ENCODE results near the gene UBD. TPM values are rescaled to one million over a fixed set of nuclear protein-coding genes. Genes with fewer than 3 reads are reported as not detected.

Gene UBD
- total RNA-seq, 4 donors from 2014 or later = 0.33 to 0.87 TPM; not detected in 2

DNA sequence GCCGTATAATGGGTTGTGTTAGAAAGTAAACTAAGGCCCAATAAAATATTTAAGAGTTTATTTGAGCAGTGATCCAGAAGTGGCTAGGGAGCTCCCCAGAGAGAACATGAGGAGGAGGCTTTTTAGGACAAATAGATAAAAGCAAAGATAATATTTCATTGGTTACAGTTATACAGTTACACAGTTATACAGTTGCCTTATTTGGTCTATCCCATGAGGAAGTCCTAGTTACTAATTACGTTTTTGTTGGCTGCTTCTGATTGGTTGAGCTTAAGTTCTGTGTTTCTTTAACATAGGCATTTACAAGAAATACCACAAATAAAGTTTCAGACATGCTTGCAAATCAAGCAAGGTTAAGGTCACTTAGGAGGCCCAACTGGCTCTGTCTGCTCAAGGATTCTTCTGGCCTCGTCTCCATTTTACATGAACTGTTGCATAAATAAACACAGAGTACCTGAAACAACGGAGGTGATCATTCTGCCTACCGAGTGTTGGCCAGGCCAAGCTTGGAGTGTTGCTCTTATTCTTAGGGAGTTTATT, 7.0 kb downstream of the UBD start:
- Histone ChIP-seq H3K27me3 (peaks cover 26 to 40% (median 36%) of the 10 kb centered on the region in 3 donors), H3K4me3 (peak overlapping the region; percentile 23 to 49 (median 31)), H3K4me1 (peaks cover 0 to 12% of the 10 kb centered on the region in 2 donors), H3K36me3 (no peaks in the 10 kb centered on the region), H3K9me3 (no peaks in the 10 kb centered on the region), H3K27ac (no peak overlapping the region)
- TF ChIP-seq, protein P1, sequence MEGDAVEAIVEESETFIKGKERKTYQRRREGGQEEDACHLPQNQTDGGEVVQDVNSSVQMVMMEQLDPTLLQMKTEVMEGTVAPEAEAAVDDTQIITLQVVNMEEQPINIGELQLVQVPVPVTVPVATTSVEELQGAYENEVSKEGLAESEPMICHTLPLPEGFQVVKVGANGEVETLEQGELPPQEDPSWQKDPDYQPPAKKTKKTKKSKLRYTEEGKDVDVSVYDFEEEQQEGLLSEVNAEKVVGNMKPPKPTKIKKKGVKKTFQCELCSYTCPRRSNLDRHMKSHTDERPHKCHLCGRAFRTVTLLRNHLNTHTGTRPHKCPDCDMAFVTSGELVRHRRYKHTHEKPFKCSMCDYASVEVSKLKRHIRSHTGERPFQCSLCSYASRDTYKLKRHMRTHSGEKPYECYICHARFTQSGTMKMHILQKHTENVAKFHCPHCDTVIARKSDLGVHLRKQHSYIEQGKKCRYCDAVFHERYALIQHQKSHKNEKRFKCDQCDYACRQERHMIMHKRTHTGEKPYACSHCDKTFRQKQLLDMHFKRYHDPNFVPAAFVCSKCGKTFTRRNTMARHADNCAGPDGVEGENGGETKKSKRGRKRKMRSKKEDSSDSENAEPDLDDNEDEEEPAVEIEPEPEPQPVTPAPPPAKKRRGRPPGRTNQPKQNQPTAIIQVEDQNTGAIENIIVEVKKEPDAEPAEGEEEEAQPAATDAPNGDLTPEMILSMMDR (IDR thresholded peaks at IDR 0.05 in 4 of 5, conservative IDR thresholded peaks at IDR 0.05 in 1 of 5) = no peak
- ATAC-seq (peak in 1 of 2 donors; percentile 83), DNase-seq (no peak)
- in situ Hi-C loops (cut with MboI; ENCODE audit: low sequenced_read_pairs in 4 of 4) (no loop called here), intact Hi-C loops (cut with DNase I; ENCODE audit: low total_unique reads) (no loop called here)

DNA sequence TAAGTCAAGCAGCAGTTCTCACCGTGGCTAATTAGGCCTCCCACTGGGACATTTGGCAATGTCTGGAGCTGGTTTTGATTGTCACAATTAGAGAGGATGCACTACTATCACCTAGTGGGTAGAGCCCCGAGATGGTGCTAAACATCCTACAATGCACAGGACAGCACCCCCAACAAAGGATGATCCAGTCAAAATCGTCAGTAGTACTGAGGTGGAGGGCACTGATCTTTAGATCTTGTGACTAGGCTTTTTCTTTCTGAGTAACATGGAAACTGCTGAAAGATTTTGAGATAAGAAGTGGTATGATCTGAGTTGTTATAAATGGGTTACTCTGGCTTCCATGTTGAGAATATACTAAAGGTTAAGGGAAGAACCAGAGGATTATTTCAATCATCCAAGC, 12.0 kb downstream of the UBD start:
- H3K9me3 ChIP-seq = no peaks in the 10 kb centered on the region
- intact Hi-C loops (cut with DNase I; ENCODE audit: low total_unique reads) = no loop called here
- H3K4me3 ChIP-seq = no peak overlapping the region
- in situ Hi-C loops (cut with MboI; ENCODE audit: low sequenced_read_pairs in 4 of 4) = no loop called here
- no peak overlapping the region for H3K27ac ChIP-seq
- no peak for DNase-seq
- H3K27me3 ChIP-seq = peaks cover 0 to 3% (median 0%) of the 10 kb centered on the region in 3 donors
- TF ChIP-seq, protein P1 (IDR thresholded peaks at IDR 0.05 in 4 of 5, conservative IDR thresholded peaks at IDR 0.05 in 1 of 5) = no peak
- TF ChIP-seq POLR2A (IDR thresholded peaks at IDR 0.05) = no peak
- no peak for ATAC-seq
- H3K36me3 ChIP-seq = no peaks in the 10 kb centered on the region
- no peaks in the 10 kb centered on the region for H3K4me1 ChIP-seq

DNA sequence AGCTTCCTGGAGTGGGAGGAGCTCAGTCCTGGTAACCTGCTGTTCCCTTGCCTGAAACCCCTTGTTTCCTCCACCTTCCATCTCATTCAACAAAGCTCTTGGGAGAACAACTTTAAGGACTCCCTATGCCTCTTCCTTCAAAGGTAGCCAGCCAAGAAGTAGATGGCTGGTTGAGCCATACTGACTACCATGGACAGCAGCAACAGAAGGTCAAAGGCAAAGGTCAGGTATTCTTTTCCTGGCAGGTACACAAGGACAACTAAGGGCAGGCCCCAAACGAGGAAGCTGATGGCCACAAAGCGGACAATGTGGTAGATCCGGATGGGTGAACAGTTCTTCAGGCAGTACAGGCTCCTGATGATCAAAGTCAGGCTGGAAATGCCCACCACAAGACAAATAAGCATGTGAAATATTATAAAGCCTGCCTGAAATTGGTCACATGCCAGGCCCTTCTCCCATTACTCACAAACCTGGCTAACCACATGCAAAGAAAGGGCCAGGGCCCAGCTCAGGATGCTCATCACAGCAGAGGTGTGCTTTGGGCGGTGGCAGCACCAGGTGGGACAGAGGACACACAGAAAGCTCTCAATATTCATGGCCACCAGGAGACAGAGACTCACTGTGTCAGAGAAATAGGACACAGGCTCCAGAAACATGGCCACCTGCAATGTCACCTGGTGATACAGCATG, 21.7 kb downstream of the UBD start:
- in situ Hi-C loops (cut with MboI; ENCODE audit: low sequenced_read_pairs in 4 of 4) = no loop called here
- H3K4me3 ChIP-seq = no peak overlapping the region
- ATAC-seq (no peak), DNase-seq (no peak)
- no peaks in the 10 kb centered on the region for H3K4me1 ChIP-seq
- no peaks in the 10 kb centered on the region for H3K36me3 ChIP-seq
- TF ChIP-seq, protein P1 (IDR thresholded peaks at IDR 0.05 in 4 of 5, conservative IDR thresholded peaks at IDR 0.05 in 1 of 5) = no peak
- no peak for TF ChIP-seq POLR2A (IDR thresholded peaks at IDR 0.05)
- H3K9me3 ChIP-seq = no peaks in the 10 kb centered on the region
- no peaks in the 10 kb centered on the region for H3K27me3 ChIP-seq
- intact Hi-C loops (cut with DNase I; ENCODE audit: low total_unique reads) = no loop called here
- H3K27ac ChIP-seq = no peak overlapping the region

DNA sequence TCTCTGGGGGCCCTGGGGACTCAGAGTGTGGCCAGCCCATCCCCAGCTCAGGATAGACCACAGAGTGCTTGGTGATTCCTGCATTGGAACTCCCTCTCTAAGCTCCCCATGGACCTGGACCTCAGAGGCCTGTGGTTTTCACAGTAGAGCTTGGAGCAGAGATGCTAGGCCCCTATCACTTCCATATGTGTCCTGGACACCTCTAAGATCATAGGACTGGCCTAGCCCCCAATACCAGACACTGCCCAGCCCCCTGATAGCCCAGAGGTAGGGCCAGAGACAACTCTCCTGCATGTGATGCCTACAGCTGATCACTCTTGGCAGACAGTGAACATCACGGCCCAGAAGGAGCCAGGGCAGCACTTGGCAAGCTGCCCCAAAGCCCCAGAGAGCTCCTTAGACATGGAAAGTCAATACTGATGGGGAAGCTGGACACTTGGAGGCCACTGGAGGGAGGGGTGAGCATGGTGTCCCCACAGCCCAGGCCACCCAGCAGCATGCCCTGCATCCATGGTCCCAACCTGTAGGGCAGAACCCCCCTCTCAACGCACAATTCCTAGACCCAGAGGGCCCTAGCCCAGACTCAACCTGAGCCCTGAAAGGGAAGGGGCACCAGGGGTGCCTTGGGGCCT, 27.1 kb downstream of the UBD start:
- intact Hi-C loops (cut with DNase I; ENCODE audit: low total_unique reads) = no loop called here
- Histone ChIP-seq H3K4me3 (no peak overlapping the region), H3K27ac (no peak overlapping the region), H3K4me1 (no peaks in the 10 kb centered on the region), H3K27me3 (no peaks in the 10 kb centered on the region), H3K9me3 (no peaks in the 10 kb centered on the region), H3K36me3 (no peaks in the 10 kb centered on the region)
- DNase-seq = no peak
- in situ Hi-C loops (cut with MboI; ENCODE audit: low sequenced_read_pairs in 4 of 4) = no loop called here
- TF ChIP-seq, protein P1 (IDR thresholded peaks at IDR 0.05 in 4 of 5, conservative IDR thresholded peaks at IDR 0.05 in 1 of 5) = no peak
- TF ChIP-seq POLR2A (IDR thresholded peaks at IDR 0.05) = no peak
- ATAC-seq = no peak
